DMS 273 treated with DMSO at 0.1 percent for 48 hours (cell line): ENCODE results near the gene ARHGAP10.
"Not testable (repeated sequence)": the region's sequence is repeated elsewhere in the genome, so short reads cannot be mapped to it uniquely, and the experiment has no call there.

Experiments used
- DNase-seq: peaks from one replicate; lab custom pipeline; 2025; lab: John Stamatoyannopoulos, UW

Gene ARHGAP10

DNA sequence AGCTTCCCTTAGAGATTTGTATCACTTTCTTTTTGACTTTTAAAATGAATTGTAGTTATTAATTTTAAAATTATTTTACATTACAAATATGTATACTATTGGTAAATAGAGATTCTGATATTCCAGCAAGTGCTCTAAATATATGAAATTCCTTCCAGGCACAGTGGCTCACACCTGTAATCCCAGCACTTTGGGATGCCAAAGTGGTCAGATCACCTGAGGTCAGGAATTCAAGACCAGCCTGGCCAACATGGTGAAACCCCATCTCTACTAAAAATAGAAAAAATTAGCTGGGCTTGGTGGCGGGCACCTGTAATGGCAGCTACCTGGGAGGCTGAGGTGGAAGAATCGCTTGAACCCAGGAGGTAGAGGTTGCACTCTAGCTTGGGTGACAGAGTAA is 180.2 kb downstream of the ARHGAP10 start:
- not testable (repeated sequence) for DNase-seq

DNA sequence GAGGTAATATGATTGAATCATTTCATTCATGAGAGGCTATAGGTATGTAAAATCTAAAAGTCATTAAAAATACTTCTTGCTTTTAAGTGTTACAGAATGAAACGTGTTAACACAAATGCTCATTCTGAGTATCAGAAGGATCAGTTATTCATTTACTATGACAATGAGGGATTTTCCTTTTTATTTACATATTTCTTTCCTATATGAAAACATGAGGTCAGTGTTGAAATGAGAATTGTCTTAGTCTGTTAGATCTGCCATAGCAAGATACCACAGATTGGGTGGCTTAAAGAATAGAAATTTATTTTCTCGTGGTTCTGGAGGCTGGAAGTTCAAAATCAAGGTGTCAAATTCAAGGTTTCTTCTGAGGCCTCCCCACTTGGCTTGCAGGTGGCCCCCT is 181.2 kb downstream of the ARHGAP10 start:
- no peak for DNase-seq

DNA sequence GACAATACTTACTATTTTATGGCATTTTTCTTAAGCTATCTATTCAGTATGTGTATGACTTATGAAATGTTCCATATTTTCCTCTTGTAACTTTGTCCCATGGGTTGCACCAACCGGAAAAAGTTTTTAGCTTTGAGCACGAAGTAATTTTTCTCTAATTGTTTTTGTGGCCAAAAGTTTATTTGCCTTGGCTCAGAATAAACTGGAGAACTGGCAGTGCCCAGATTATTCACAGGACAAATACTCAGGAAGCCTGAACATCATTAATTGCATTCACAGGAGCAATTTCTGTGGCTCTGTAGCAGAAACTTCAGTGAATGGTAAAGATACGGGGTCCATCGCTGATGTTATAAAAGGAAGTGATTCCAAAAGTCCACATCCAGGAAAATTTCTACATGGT is 184.5 kb downstream of the ARHGAP10 start:
- DNase-seq: no peak

DNA sequence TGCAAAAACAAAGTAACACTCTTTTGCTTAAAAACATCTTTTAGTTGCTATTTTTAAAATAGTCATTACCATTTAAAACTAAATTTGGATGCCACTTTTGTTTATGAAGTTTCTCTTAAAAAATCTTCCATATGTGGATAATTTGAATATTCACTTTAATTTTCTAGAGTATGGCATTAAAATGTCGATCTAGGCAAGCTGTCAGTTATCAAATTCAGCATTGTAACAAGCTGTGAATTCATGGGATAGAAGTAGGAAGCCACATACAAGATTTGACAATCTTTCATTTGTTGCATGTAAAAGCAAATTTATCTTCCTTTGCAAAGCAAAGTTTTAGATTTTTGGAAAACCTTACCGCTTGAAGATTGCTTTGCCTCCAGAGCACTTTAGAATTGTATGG is 191.5 kb downstream of the ARHGAP10 start:
- no peak for DNase-seq

DNA sequence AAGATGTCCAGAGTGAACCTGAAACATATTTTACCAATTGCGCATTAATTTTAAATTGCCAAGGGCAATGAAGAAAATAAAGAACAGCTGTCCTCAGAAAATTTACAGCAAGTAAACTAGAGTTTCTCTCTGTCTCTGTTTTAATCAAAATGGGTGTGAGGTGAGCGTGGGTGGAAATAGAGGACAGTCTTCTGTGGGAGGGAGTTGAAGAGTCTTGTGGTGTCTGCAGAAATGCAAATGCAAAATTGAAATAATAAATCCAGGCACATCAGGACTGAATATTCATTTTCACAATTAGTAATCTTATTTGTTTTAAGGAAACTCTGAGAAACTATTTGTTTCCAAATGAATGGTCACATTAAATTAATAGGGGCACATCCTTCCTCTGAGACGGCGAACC is 192.0 kb downstream of the ARHGAP10 start:
- no peak for DNase-seq

DNA sequence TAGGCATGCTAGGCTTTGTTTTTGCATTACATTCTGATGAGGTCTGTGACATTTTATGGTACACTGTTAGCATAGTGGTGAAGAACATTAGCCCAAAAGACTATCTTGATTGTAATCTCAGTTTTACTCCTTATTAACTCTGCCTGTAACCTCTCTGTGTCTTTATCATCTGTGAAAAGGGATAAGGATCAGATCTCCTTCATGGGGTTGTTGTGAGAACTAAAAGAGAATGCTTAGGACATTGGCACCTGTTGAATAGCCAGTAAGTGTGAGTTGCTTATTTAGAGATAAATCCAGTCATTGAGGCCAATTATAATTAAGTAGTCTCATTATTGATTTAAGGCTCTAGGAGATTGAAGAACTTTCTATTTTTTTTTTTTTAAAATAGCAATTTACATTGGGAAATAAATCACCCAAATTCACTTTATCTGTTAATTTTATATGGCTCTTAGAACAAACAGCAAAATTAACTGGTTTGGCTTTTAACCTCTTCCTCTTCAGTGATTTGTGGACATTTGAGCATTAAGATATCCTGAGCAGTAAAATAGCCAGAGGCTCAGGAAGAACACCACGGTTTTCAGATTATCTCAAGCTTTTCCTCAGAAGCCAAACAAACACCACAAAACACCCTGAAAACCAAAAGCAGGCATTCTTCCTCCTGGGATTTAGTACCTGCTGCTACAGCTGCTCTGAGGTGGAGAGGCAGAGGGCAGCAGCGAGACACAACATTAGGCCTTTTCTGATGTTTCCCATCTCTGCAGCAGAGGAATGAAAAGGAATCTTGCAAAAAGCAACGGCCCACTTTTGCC is 192.9 kb downstream of the ARHGAP10 start:
- DNase-seq: no peak

DNA sequence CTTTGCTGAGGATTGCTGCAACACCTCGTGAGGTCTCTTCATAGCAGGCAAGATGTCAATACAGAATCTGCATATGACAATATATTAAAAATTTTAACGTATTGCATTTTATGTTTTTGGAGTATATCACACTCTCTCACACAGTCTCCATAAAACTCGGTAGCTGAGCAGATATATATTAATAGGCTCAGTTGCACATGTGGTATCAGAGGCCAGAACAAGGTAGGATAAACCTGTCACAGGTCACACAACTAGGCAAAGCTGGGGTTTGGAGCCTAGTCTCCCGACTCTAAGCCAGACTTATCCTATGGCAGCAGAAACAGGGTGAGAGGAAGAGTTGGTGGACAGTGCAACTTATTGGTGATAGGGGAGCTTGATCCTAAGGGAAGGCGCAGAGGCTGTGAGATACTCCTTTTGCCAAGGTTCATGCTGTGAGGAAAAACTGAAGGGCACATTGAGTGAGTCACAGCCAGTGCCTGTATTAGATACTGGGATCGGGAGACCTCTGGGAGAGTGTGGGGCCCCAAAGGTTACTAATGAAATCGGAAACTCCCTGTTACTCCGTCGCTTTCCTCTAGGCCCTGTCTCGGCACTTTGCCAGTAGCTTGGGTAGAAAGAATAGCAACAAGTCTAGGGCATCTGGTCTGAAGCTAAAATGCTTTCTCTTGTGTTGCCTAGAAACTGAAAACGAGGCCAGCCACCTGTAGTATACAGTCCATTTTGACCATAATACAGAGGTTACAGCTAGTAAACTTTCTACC is 195.7 kb downstream of the ARHGAP10 start:
- peak; percentile 38 for DNase-seq

DNA sequence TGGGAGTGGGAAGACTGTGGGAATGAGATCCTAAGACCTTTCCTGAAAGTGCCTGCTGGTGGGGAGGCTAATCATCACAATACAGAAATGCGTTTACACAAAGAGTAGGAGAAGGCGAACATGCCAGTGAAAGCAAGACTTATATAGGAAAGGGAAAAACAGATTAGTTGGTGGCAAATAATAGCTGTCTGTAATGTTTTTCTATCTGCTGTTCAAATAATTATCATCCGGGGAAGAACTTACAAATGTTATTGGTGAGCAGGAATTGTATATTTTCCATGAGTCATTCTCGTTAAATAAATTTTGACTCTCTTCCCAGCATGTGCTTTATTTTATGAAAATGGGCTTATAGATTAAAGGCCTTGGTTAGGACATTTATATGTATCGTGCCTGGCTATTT is 196.5 kb downstream of the ARHGAP10 start:
- DNase-seq: no peak

DNA sequence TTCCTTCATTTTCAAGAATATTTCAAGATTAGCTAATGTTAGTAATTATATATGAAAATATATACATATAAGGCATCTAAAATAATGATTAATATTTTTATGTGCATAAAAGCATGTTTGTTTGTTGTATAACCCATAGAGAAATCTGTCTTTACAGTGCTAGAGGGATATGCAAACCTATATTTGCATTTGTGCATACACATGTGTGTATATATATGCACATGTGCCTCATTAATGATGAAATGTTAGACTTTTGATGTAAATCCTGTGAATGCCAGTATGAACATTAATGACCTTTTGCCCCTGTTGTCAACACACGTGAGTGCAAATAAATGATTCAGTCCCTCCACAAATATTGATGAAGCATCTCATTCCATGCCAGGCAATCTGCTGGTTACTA is 197.9 kb downstream of the ARHGAP10 start:
- no peak for DNase-seq

DNA sequence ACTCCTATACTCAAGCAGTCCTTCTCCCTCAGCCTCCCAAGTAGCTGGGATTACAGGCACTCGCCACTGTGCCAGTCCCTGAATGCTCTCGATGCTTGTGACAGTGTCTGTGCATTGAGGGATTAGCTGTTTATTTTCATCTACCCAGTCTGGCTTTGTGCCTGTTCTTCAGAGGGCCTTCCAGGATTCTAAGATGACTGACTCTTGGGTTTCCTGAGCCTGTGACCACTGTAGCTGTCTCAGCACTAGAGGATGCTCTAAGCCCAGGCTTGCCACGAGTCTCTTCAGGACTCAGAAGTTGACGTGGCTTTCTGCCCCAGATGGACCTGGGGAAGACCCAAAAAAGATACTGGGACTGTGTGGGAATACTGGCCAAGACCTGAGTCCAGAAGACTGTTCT is 201.4 kb downstream of the ARHGAP10 start:
- no peak for DNase-seq

DNA sequence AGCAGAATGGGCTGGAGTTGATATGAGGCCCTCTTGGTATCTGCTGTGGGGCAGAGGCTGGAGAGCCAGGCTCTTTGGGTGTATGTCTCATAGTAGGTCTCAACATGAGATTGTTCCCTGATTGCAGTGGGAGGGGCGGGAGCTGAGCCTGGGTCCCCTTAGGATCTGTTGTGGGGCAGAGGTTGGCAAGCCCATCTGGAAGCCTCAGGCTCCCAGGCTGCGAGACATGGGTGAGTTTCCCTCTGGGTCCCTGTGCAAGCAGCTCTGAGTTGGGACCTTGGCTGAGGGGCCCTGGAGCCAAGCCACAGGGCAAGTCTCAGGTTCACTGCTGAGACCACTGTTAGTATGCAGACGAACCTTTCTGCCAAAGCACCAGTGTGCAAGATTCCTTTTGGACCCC is 201.9 kb downstream of the ARHGAP10 start:
- DNase-seq: no peak

DNA sequence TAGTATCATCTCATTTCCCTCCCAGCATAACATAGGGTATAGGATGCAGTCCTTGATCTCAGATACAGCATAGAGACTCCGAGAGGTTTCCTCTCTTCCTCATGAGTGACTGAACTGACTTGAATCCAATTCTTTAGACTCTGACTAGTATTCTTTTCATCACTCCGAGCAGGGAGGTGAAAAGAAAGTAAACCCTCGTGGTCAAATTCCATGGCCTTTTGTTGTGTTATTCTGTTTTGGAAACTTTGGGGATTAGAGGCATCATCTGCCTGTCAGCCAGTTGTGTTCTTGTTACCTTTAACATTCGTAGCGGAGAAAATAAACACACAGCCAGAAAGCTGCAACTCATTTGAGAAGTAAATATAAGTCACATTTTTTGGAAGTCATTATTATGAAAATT is 206.6 kb downstream of the ARHGAP10 start:
- DNase-seq: no peak

DNA sequence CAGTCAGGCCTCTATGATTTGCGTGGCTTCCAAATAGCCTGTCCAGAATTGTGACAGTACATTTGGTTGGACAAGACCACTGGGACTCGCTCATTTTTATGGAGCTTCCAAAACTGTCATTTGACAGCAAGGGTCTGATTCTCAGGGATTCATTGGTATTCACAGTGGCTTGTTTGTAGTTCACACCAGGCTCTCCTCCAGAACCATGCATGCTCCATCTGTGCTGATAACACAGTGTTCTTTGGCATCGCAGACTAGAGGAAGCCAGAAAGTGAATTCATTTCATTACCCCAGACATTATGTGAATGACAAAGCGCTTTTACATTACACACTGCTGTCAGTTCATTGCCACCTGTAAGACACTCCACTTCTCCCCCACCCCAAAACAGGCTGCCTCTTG is 208.3 kb downstream of the ARHGAP10 start:
- no peak for DNase-seq

DNA sequence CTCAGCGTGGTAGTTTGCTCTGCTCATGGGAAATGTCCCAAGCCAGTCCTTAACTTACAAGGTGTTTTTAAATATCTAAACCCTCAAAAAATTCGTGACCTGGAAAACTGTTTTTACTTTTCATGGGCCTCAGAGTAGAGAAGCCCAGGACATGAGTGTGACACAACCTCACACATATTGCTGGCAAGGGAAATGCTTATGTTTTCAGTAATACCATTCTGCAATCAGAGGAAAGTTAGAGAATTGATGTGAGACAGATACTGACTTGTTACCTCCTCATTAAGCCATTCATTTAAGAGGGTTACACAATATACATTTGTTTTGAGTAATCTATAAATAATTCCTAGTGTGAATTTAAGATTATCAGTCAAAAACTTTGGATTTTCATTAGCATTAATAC is 209.5 kb downstream of the ARHGAP10 start:
- no peak for DNase-seq

DNA sequence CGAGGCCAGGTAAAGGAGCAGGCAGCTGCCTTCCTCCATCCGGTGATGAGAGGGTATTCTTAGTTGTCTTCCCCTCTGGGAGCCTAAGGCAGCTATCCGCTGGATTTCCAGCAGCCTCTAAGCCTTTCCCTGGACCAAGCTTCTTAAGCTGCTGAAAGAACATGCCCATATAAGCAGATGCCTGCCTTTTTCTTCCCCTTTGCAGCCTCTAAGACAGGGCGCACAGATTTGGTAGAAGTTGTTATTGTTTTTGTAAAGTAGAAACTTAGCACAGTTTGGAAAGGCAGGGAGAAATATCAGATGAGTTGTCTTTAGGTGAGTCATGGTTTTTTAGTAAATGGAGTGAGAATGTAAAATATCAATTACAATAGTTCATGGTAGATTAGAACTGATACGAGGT is 210.8 kb downstream of the ARHGAP10 start:
- DNase-seq: no peak

DNA sequence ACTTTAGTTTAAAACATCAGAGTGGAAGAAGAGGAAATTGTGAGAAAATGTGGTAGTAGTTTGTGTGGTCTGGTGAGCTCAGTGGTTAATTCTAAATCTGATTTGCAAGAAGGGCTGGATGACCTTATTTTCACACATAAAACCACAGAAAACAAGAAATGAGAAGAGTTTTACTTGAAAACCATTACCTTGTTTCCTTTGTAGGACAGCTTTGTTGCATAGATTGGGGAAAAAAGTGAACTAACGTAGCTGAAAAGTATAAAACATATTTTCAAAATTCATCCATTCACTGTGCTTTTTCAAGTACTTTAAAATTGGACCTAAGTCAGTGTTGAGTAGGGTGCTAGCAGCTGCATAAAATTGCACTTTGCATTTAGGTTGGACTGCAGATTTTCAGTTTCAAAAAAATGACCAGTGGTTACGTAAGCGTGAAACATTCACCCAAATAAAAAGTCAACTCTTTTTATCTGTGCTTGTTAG is 211.3 kb downstream of the ARHGAP10 start:
- no peak for DNase-seq

DNA sequence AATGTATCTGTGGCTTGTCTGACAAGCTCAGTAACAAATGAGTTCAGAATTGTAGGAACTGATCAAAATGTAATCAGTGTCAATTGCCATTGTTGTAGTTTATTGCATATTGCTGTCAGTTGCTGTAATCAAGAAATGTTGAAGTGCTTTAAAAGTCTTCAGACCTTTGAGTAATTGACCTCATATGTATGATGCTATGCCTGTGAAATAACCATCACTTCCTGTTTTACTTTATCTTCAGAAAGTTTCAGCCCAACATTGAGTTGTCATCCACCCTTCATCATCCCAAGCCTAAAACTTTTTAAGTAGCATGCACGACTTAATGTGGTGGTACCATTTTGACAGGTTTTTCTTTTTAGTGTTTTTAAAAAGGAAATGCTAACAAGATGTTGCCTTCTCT is 212.4 kb downstream of the ARHGAP10 start:
- DNase-seq: no peak

DNA sequence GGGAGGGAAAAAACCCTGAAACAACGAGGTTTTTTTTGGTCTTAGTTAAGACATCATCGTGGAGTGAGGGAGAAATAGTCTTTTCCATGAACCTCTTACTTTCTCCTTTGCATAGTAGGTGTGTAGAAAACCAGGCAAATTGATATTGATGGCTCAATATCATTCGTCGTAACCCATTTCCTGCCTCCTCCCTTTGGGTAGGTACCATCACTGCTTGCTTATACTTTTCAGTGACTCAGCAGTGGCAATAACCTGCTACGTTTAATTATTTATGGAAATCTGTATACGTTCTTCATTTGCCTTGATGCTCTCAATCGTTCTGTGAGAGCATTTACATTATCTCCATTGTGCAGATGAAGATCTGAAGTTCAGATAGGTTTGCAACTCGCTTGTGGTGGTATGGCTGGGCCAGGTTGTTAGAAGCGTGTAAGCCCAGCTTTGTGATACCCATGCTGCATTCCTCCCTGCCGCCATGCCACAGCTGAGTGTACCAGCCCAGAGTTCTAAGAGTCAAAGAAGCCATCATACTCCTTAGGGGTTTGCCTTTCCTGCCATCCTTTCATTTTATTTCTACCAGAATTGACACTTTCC is 212.9 kb downstream of the ARHGAP10 start:
- no peak for DNase-seq

DNA sequence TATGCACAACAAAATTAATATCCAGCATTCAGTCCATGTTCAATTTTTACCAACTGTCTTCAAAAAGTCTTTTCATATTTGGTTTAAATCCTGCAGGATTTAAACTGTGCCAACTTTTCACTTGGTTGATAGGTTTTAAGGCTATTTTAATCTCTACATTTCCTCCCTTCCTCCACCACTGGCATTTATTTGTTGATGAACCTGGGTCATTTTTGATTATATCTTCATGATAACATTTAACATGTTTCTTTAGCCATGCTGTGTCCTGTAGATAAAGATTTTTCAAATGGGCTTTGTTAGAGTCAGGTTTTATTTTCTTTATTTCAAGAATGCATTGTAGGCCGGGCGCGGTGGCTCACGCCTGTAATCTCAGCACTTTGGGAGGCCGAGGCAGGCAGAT is 216.4 kb downstream of the ARHGAP10 start:
- no peak for DNase-seq

DNA sequence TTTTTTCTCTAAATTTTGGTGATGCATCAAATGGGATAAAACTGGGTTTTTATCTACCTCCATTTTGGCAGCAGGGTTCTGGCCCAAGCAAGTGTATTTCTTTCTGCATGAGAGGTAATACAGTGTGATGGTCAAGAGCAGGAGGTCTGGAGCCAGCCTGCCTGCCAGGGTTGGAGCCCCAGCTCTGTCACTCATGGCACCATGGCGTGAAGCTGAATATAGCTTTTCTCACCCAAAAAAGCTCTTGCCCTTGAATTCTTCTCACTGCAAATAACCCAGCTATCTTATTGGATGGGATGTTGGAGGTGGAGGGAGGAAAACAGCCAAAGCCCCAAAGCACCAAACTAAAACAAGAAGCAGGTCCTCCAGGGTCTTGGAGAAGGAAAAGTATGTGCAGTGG is 218.4 kb downstream of the ARHGAP10 start:
- DNase-seq: no peak

DNA sequence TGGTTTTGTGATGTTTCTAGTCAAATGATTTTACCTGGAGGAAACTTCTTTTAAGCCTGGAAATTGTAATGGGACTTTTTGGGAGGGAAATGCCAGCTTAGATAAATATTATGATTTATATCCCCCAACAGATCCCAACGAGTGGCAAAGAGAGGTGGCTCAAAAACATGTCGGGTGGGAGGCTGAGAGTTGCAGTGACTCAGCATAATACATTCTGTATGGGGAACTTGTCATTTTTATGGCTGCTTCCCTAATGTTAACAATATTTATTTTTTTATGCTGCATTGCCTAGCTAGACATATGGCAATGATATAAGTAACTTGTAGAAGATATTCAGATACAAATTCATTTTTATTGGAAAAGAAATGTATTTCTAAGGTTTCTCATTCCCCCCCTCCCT is 219.0 kb downstream of the ARHGAP10 start:
- DNase-seq: no peak

DNA sequence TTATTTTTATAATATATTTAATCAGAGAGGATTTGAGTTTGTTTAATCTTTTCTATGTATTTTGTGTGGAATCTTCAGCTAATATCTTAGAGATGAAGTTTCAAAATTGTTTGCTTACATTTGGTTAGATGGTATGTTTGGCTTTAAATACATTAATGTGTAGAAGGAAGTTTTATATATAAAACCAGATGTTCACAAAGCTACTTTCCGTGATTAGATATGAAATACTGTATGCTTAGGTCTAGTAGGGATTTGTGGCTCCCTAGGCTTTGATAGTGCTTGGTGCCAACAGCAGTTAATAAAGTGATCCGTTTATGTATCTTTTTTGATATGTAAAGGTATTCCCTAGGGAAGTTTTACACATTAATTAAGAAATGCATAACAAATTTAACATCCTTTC is 223.0 kb downstream of the ARHGAP10 start:
- DNase-seq: no peak
